H1 (cell line): ENCODE results near the gene ASTN2.

Experiments used
- CBX5 ChIP-seq: fragments of 300-800, 300-1000 bp; sonication (generic); IDR thresholded peaks from 2 replicates; pipeline ENCODE4 v1.7.1; 2016; ENCODE audit warnings: antibody characterized with exemption, low read length, low read depth
- CTCF ChIP-seq, 3 experiments: IDR thresholded peaks; 1 replicate in 2 of 3; 2 replicates in 1 of 3; pipeline versions ENCODE4 v1.5.1 to v1.6.1; 2011; ENCODE audit warnings: low read length in 3 of 3, mild to moderate bottlenecking in 3 of 3, inconsistent platforms in 2 of 3, low read depth in 1 of 3, moderate library complexity in 1 of 3; ENCODE audit not compliant: insufficient read depth in 1 of 3; ENCODE audit errors: control extremely low read depth in 1 of 3
- EP300 ChIP-seq, 2 experiments: IDR thresholded peaks; 1 replicate in 1 of 2; 2 replicates in 1 of 2; pipeline ENCODE4 v1.6.1; 2011 to 2012; ENCODE audit warnings: low read depth in 2 of 2, low read length in 2 of 2, mild to moderate bottlenecking in 2 of 2, borderline replicate concordance in 1 of 2, inconsistent platforms in 1 of 2, moderate library complexity in 1 of 2
- EZH2 ChIP-seq: fragments of 200-600 bp; sonication (generic); IDR thresholded peaks from 2 replicates; pipeline ENCODE4 v1.7.1; 2012; ENCODE audit warnings: low read depth, mild to moderate bottlenecking, moderate library complexity, low read length, inconsistent platforms; ENCODE audit not compliant: severe bottlenecking
- FOSL1 ChIP-seq: IDR thresholded peaks from 2 replicates; pipeline ENCODE4 v1.6.1; 2011; ENCODE audit warnings: mild to moderate bottlenecking, low read depth, low read length, moderate library complexity; ENCODE audit not compliant: insufficient read depth
- GABPA ChIP-seq: IDR thresholded peaks from 2 replicates; pipeline ENCODE4 v1.6.1; 2011; ENCODE audit warnings: mild to moderate bottlenecking, low read length, moderate library complexity, borderline replicate concordance; ENCODE audit not compliant: insufficient read depth
- MAX ChIP-seq: IDR thresholded peaks from 2 replicates; pipeline ENCODE4 v1.6.1; 2012; ENCODE audit warnings: inconsistent platforms
- POLR2AphosphoS5 ChIP-seq: IDR thresholded peaks from 2 replicates; pipeline ENCODE4 v1.6.1; 2011; ENCODE audit warnings: low read depth, low read length
- SP4 ChIP-seq: IDR thresholded peaks from 2 replicates; pipeline ENCODE4 v1.6.1; 2012; ENCODE audit warnings: low read length, inconsistent platforms

- TF ChIP-seq POLR2AphosphoS5 (no peak), CTCF (IDR thresholded peaks at IDR 0.05; ENCODE audit: control extremely low read depth in 1 of 3, insufficient read depth in 1 of 3, low read depth in 1 of 3, low read length in 3 of 3) (no peak), FOSL1 (no peak), GABPA (no peak), CBX5 (no peak), SP4 (no peak), MAX (no peak), EZH2 (no peak), EP300 (IDR thresholded peaks at IDR 0.05; ENCODE audit: borderline replicate concordance in 1 of 2, low read depth in 2 of 2, low read length in 2 of 2) (no peak)
These were observed 945.9 kb downstream of the ASTN2 start for GRCh38 chr9:116468793-116469527.
